GM23338 (cell line): ENCODE measurements around the gene CENPP. TPM values are rescaled to one million over a fixed set of nuclear protein-coding genes. Genes with fewer than 3 reads are reported as not detected.

ENCODE experiments used
- ATAC-seq: fragments of 200-7000 bp; cut with Tn5 transposase; 3 replicates; pipeline ENCODE4 v1.9.1; 2020
- DNase-seq: peaks from one replicate; pipeline ENCODE4 v3.0.0-alpha.2; 2015; ENCODE audit warnings: low spot score
- H2AFZ ChIP-seq: fragments of 200-600 bp; sonication (generic); 2 replicates; pipeline ENCODE4 v1.8.0; 2016; ENCODE audit warnings: antibody characterized with exemption, mild to moderate bottlenecking, moderate library complexity
- H3F3A ChIP-seq: fragments of 200-600 bp; sonication (generic); replicated peaks from 2 replicates; pipeline ENCODE4 v1.8.0; 2017; ENCODE audit warnings: antibody characterized with exemption, mixed run types, low read depth
- H3K27ac ChIP-seq: fragments of 200-600 bp; sonication (generic); 2 replicates; pipeline ENCODE4 v1.6.1; 2016; ENCODE audit warnings: low read depth
- H3K27me3 ChIP-seq: fragments of 200-600 bp; sonication (generic); 2 replicates; pipeline ENCODE4 v1.8.0; 2016; ENCODE audit warnings: mild to moderate bottlenecking, mixed run types, moderate library complexity; ENCODE audit not compliant: insufficient read depth
- H3K36me3 ChIP-seq: fragments of 200-600 bp; sonication (generic); 2 replicates; pipeline ENCODE4 v1.8.0; 2016; ENCODE audit warnings: mild to moderate bottlenecking; ENCODE audit not compliant: insufficient read depth
- H3K4me1 ChIP-seq: fragments of 200-600 bp; sonication (generic); 2 replicates; pipeline ENCODE4 v1.8.0; 2016; ENCODE audit warnings: mild to moderate bottlenecking, moderate library complexity; ENCODE audit not compliant: insufficient read depth
- H3K4me2 ChIP-seq: fragments of 200-600 bp; sonication (generic); 2 replicates; pipeline ENCODE4 v1.7.1; 2017; ENCODE audit warnings: mixed run types
- H3K4me3 ChIP-seq: fragments of 200-600 bp; sonication (generic); 2 replicates; pipeline ENCODE4 v1.6.1; 2016; ENCODE audit warnings: mixed run types
- H3K79me2 ChIP-seq: fragments of 200-600 bp; sonication (generic); replicated peaks from 2 replicates; pipeline ENCODE4 v1.8.0; 2017; ENCODE audit warnings: mild to moderate bottlenecking; ENCODE audit not compliant: insufficient read depth
- H3K9me2 ChIP-seq: fragments of 200-600 bp; sonication (generic); 2 replicates; pipeline ENCODE4 v1.8.0; 2017; ENCODE audit not compliant: insufficient read depth
- H4K20me1 ChIP-seq: fragments of 200-600 bp; sonication (generic); replicated peaks from 2 replicates; pipeline ENCODE4 v1.8.0; 2017; ENCODE audit warnings: mild to moderate bottlenecking; ENCODE audit not compliant: insufficient read depth
- H3K27ac Mint-ChIP-seq: 2 replicates; pipeline ENCODE4 v1.8.0; 2020; ENCODE audit warnings: inconsistent platforms, mild to moderate bottlenecking, moderate library complexity, mixed read lengths
- H3K27me3 Mint-ChIP-seq: 3 replicates; pipeline ENCODE4 v1.8.0; 2022; ENCODE audit warnings: low read depth, mild to moderate bottlenecking, moderate library complexity, mixed read lengths, inconsistent platforms; ENCODE audit not compliant: insufficient read depth, poor library complexity
- H3K36me3 Mint-ChIP-seq: 3 replicates; pipeline ENCODE4 v1.8.0; 2021; ENCODE audit warnings: low read depth, mild to moderate bottlenecking, inconsistent platforms, moderate library complexity, mixed read lengths
- H3K4me1 Mint-ChIP-seq: 3 replicates; pipeline ENCODE4 v1.8.0; 2020; ENCODE audit warnings: mild to moderate bottlenecking, inconsistent platforms, mixed read lengths
- H3K4me3 Mint-ChIP-seq: 3 replicates; pipeline ENCODE4 v1.8.0; 2021; ENCODE audit warnings: moderate library complexity, mild to moderate bottlenecking, inconsistent platforms, mixed read lengths
- H3K9me3 Mint-ChIP-seq: 3 replicates; pipeline ENCODE4 v1.8.0; 2020; ENCODE audit warnings: moderate library complexity, mild to moderate bottlenecking, inconsistent platforms, mixed read lengths
- CREB1 ChIP-seq: fragments of 250-450 bp; sonication (Bioruptor Pico); IDR thresholded peaks from 2 replicates; pipeline ENCODE4 v1.5.0; 2020; ENCODE audit warnings: low read depth, mild to moderate bottlenecking, moderate library complexity
- ETS1 ChIP-seq: IDR thresholded peaks from 2 replicates; pipeline ENCODE4 v1.6.1; 2016; ENCODE audit warnings: antibody characterized with exemption
- EZH2 ChIP-seq: fragments of 200-600 bp; sonication (generic); IDR thresholded peaks from one replicate; pipeline ENCODE4 v1.8.0; 2017; ENCODE audit warnings: antibody characterized with exemption, mild to moderate bottlenecking, low read depth; ENCODE audit not compliant: unreplicated experiment
- EZH2phosphoT487 ChIP-seq: fragments of 200-600 bp; sonication (generic); IDR thresholded peaks from one replicate; pipeline ENCODE4 v1.8.1; 2018; ENCODE audit warnings: antibody characterized with exemption; ENCODE audit not compliant: unreplicated experiment
- JUNB ChIP-seq: IDR thresholded peaks from one replicate; pipeline ENCODE4 v1.6.1; 2016; ENCODE audit warnings: antibody characterized with exemption; ENCODE audit not compliant: unreplicated experiment
- POLR2AphosphoS5 ChIP-seq: IDR thresholded peaks from 2 replicates; pipeline ENCODE4 v1.6.1; 2016; ENCODE audit warnings: antibody characterized with exemption, low read depth
- REST ChIP-seq: IDR thresholded peaks from one replicate; pipeline ENCODE4 v1.6.1; 2018; ENCODE audit warnings: antibody characterized with exemption; ENCODE audit not compliant: unreplicated experiment
- ZNF114 ChIP-seq: fragments of 250-450 bp; sonication (Bioruptor Pico); IDR thresholded peaks from 2 replicates; pipeline ENCODE4 v1.5.0; 2020; ENCODE audit warnings: mild to moderate bottlenecking, moderate library complexity
- ZNF331 ChIP-seq: fragments of 250-450 bp; sonication (Bioruptor Pico); IDR thresholded peaks from 2 replicates; pipeline ENCODE4 v1.5.0; 2020; ENCODE audit warnings: low read depth, mild to moderate bottlenecking, moderate library complexity
- polyA plus RNA-seq: library from polyadenylated mRNA; unstranded; fragments of >200 nt; fragmentation: Nextera tagmentation; extraction: Ambion mirVana; gene quantifications from 2 replicates; pipeline ENCODE4 v1.2.1, GENCODE V29; 2016
- total RNA-seq: library from RNA; depleted of rRNA; stranded (reverse); fragments of >200 nt; shearing (Covaris generic); gene quantifications from 2 replicates; pipeline ENCODE4 v1.2.3, GENCODE V29; 2014

Gene CENPP
- total and polyA plus RNA-seq, 2 experiments from 2014 or later, result 11.0 to 12.6 TPM

GRCh38 chr9:92663951-92664350, 338.2 kb downstream of the CENPP start:
- TF ChIP-seq JUNB, result no peak
- H3K36me3 Mint-ChIP-seq, result peaks cover 4% of the 10 kb centered on the region; the same call in 1 of the 3 replicates
- H3K4me3 Mint-ChIP-seq, result no peak overlapping the region
- H3K27me3 Mint-ChIP-seq, result peaks cover 4% of the 10 kb centered on the region
- H3K4me1 ChIP-seq, result peaks cover 13% of the 10 kb centered on the region; the same call in 1 of the 2 replicates
- no peak overlapping the region for H3K27ac ChIP-seq
- no peaks in the 10 kb centered on the region for H3K27me3 ChIP-seq
- H3F3A ChIP-seq, result no peaks in the 10 kb centered on the region
- peaks cover 12% of the 10 kb centered on the region for H4K20me1 ChIP-seq
- H3K4me3 ChIP-seq, result no peak overlapping the region
- H3K27ac Mint-ChIP-seq, result no peak overlapping the region
- H3K4me1 Mint-ChIP-seq, result peaks cover 38% of the 10 kb centered on the region
- H2AFZ ChIP-seq, result no peak overlapping the region
- H3K79me2 ChIP-seq, result peaks cover 83% of the 10 kb centered on the region
- no peaks in the 10 kb centered on the region for H3K9me2 ChIP-seq
- no peak for ATAC-seq
- no peak overlapping the region for H3K4me2 ChIP-seq
- no peaks in the 10 kb centered on the region for H3K9me3 Mint-ChIP-seq
- H3K36me3 ChIP-seq, result no peaks in the 10 kb centered on the region
- no peak for DNase-seq

DNA sequence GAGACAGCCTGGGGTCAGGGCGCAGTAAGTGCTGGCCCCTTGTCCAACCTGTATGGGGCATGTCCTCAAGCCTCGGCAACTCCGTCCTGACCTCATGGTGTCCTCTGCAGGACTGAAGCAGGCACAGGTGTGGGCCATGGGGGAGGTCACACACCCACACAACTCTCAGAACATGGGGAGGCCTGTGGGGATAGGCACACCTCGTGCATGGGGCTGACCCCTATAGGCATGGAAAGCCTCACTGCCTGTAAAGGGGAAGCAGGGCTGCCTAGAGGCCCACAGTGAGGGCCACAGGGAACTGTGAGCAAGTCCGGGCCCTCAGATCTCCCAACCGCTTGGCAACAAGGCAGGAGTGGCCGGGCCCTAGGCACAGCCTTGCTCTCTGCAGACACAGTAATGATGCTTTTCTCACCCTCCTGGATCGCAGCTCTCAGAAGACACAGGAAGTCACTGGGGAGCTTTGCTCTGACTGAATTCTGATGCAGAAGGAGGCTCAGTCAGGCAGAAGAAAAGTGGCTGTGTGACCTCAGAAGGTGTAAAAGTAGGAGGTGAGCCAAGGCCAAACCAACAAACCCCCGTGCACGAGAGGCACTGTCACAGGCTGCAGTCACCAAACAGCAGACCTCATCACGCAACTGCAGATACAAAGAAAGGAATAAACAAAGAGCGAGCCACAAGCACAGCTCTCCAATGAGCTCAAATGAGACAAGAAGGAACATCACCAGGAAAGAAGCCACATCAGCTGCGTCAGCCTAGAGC, 338.8 kb downstream of the CENPP start:
- DNase-seq (no peak), ATAC-seq (peak; percentile 10; the same call in 1 of the 3 replicates)
- Mint-ChIP-seq H3K27me3 (peaks cover 5% of the 10 kb centered on the region), H3K4me3 (no peak overlapping the region; the same call in 2 of the 3 replicates), H3K4me1 (peaks cover 41% of the 10 kb centered on the region), H3K27ac (peak overlapping the region; percentile 83), H3K36me3 (peaks cover 4% of the 10 kb centered on the region; the same call in 1 of the 3 replicates), H3K9me3 (no peaks in the 10 kb centered on the region)
- H3K27me3 ChIP-seq, result no peaks in the 10 kb centered on the region
- no peak overlapping the region for H3K4me2 ChIP-seq
- H2AFZ ChIP-seq, result no peak overlapping the region
- H3F3A ChIP-seq, result no peaks in the 10 kb centered on the region
- H3K36me3 ChIP-seq, result no peaks in the 10 kb centered on the region
- H3K4me1 ChIP-seq, result peaks cover 16% of the 10 kb centered on the region; the same call in 1 of the 2 replicates
- peaks cover 13% of the 10 kb centered on the region for H4K20me1 ChIP-seq
- peak overlapping the region; percentile 10; the same call in 1 of the 2 replicates for H3K27ac ChIP-seq
- peaks cover 86% of the 10 kb centered on the region for H3K79me2 ChIP-seq
- no peaks in the 10 kb centered on the region for H3K9me2 ChIP-seq
- no peak overlapping the region for H3K4me3 ChIP-seq
- TF ChIP-seq ZNF331 (CRISPR knock-in tag) (no peak), EZH2 (no peak), JUNB (no peak), REST (no peak), ETS1 (no peak), EZH2phosphoT487 (no peak), POLR2AphosphoS5 (no peak), CREB1 (CRISPR knock-in tag) (no peak), ZNF114 (CRISPR knock-in tag) (no peak)
